ENCODE data around the gene PTPRE. TPM values are rescaled to one million over a fixed set of nuclear protein-coding genes. Genes with fewer than 3 reads are reported as not detected.

Gene PTPRE
- total RNA-seq, 1 experiment from 2014 or later, result 7.9 TPM

GRCh38 chr10:127881262-127881661, 25.6 kb upstream of the PTPRE start:
- no peak overlapping the region for H3K4me3 ChIP-seq
- H3K27me3 ChIP-seq (ENCODE audit: insufficient read depth, low read depth), result no peaks in the 10 kb centered on the region
- H3F3A ChIP-seq (ENCODE audit: insufficient read depth, low read depth), result no peaks in the 10 kb centered on the region
- H3K79me2 ChIP-seq (ENCODE audit: low read depth), result no peaks in the 10 kb centered on the region
- no peak overlapping the region for H3K27ac ChIP-seq
- POLR2A ChIA-PET (ENCODE audit: unreplicated experiment), result no interaction called here
- BruUV-seq (replicated peaks), result no TSS peak
- no peaks in the 10 kb centered on the region for H3K4me1 ChIP-seq (replicated peaks; ENCODE audit: insufficient read depth)
- CTCF ChIA-PET, result no interaction called here
- H3K9me3 ChIP-seq (ENCODE audit: insufficient read depth, low read depth), result no peaks in the 10 kb centered on the region
- DNase-seq, result no peak
- no peak overlapping the region for H3K4me2 ChIP-seq
- H4K20me1 ChIP-seq (ENCODE audit: insufficient read depth), result no peaks in the 10 kb centered on the region
- H3K36me3 ChIP-seq (ENCODE audit: low read depth), result no peaks in the 10 kb centered on the region
- intact Hi-C loops (cut with micrococcal nuclease; ENCODE audit: unreplicated experiment), result no loop called here
- H2AFZ ChIP-seq, result no peak overlapping the region
- TF ChIP-seq CTCF (conservative IDR thresholded peaks at IDR 0.05) (no peak), EZH2 (IDR thresholded peaks at IDR 0.05; ENCODE audit: low read depth) (no peak)
- no peaks in the 10 kb centered on the region for H3K9me2 ChIP-seq (ENCODE audit: insufficient read depth)

- H3K27ac ChIP-seq, result no peak overlapping the region
- no peaks in the 10 kb centered on the region for H4K20me1 ChIP-seq (ENCODE audit: insufficient read depth)
- H3K4me2 ChIP-seq, result no peak overlapping the region
- no peak overlapping the region for H2AFZ ChIP-seq
- DNase-seq, result no peak
- no TSS peak for BruUV-seq (replicated peaks)
- no peak for TF ChIP-seq EZH2 (IDR thresholded peaks at IDR 0.05; ENCODE audit: low read depth)
- TF ChIP-seq CTCF (conservative IDR thresholded peaks at IDR 0.05), result no peak
- H3K79me2 ChIP-seq (ENCODE audit: low read depth), result no peaks in the 10 kb centered on the region
- no peaks in the 10 kb centered on the region for H3K9me2 ChIP-seq (ENCODE audit: insufficient read depth)
- no peaks in the 10 kb centered on the region for H3K4me1 ChIP-seq (replicated peaks; ENCODE audit: insufficient read depth)
- no peaks in the 10 kb centered on the region for H3K27me3 ChIP-seq (ENCODE audit: insufficient read depth, low read depth)
- no peaks in the 10 kb centered on the region for H3K9me3 ChIP-seq (ENCODE audit: insufficient read depth, low read depth)
- H3K4me3 ChIP-seq, result no peak overlapping the region
- POLR2A ChIA-PET (ENCODE audit: unreplicated experiment), result no interaction called here
- intact Hi-C loops (cut with micrococcal nuclease; ENCODE audit: unreplicated experiment), result no loop called here
- CTCF ChIA-PET, result no interaction called here
- H3K36me3 ChIP-seq (ENCODE audit: low read depth), result no peaks in the 10 kb centered on the region
- no peaks in the 10 kb centered on the region for H3F3A ChIP-seq (ENCODE audit: insufficient read depth, low read depth)
Observed at GRCh38 chr10:127882391-127882790, 24.5 kb upstream of the PTPRE start.

- Histone ChIP-seq H3F3A (ENCODE audit: insufficient read depth, low read depth) (no peaks in the 10 kb centered on the region), H4K20me1 (ENCODE audit: insufficient read depth) (no peaks in the 10 kb centered on the region), H3K9me2 (ENCODE audit: insufficient read depth) (no peaks in the 10 kb centered on the region), H3K4me2 (no peak overlapping the region), H3K4me1 (replicated peaks; ENCODE audit: insufficient read depth) (no peaks in the 10 kb centered on the region), H3K4me3 (no peak overlapping the region), H3K27ac (no peak overlapping the region), H2AFZ (no peak overlapping the region), H3K27me3 (ENCODE audit: insufficient read depth, low read depth) (no peaks in the 10 kb centered on the region), H3K36me3 (ENCODE audit: low read depth) (no peaks in the 10 kb centered on the region), H3K79me2 (ENCODE audit: low read depth) (no peaks in the 10 kb centered on the region), H3K9me3 (ENCODE audit: insufficient read depth, low read depth) (no peaks in the 10 kb centered on the region)
- TF ChIP-seq EZH2 (IDR thresholded peaks at IDR 0.05; ENCODE audit: low read depth), result no peak
- TF ChIP-seq CTCF (conservative IDR thresholded peaks at IDR 0.05), result no peak
- POLR2A ChIA-PET (ENCODE audit: unreplicated experiment), result no interaction called here
- peak; percentile 19 to 46 for DNase-seq
- BruUV-seq (replicated peaks), result no TSS peak
- intact Hi-C loops (cut with micrococcal nuclease; ENCODE audit: unreplicated experiment), result no loop called here
- CTCF ChIA-PET, result no interaction called here
Observed at GRCh38 chr10:127882801-127883459, 24.0 kb upstream of the PTPRE start.
